ENCODE data around the gene PTPRN2. TPM values are rescaled to one million over a fixed set of nuclear protein-coding genes. Genes with fewer than 3 reads are reported as not detected.
"Not testable (repeated sequence)": the region's sequence is repeated elsewhere in the genome, so short reads cannot be mapped to it uniquely, and the experiment has no call there.

The PTPRN2 gene
- total and polyA plus RNA-seq, 4 donors: 18.1 to 69.9 (median 50.4) TPM

DNA sequence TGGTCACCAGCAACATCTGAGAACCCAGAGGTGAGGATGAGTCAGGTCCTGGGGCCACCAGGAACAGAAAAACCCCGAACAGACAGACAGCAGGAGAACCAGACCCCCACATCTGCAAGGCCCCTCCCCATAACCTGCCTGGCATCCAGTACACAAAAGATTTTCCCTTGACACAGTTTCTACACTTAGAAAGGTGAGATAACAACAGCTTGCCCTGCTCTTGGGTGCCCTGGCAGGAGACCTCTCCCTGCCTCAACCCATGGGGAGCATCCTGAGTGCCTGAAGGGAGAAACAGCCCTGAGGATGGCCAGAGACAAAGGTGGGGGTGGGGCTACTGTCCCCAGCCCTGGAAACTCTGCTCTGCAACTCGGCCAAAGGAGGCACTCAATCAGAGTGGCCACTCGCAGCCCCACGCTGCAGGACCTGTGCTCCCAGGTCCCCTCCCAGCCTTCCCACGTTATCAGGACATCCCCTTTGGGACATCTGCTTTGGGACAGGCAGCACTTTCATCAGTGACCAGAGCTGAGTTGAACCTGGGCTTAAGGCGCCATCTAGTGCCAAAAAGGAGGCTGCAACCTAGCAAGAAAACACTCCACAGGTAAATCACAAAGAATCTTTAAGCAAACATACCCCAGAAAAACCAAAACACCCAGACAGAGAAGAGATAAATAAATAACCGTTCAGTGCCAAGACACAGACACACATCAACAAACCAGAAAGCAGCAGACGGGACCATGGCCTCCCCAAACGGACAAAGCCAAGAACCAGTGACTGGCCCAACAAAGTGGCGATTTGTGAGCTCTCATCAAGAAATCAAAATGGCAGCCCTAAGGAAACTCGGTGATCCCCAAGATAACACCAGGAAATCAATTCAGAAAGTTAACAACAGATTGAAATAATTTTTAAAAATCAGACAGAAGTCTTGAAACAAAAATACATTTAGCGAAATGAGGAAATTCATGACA lies 233.7 kb downstream of the PTPRN2 start:
- H3K4me1 ChIP-seq (ENCODE audit: control insufficient read depth, insufficient read depth, low read length): peaks cover 9% of the 10 kb centered on the region
- 48% methylated on average over 7 of the region's 12 CpGs for WGBS (ENCODE audit: insufficient coverage)
- H3K9me3 ChIP-seq (ENCODE audit: control insufficient read depth, insufficient read depth, low read length): no peaks in the 10 kb centered on the region
- peaks cover 7% of the 10 kb centered on the region for H3K36me3 ChIP-seq (ENCODE audit: control insufficient read depth, insufficient read depth, low read length)
- H3K27me3 ChIP-seq (ENCODE audit: control insufficient read depth, insufficient read depth, low read length): no peaks in the 10 kb centered on the region
- no peak overlapping the region for H3K4me3 ChIP-seq (ENCODE audit: low read depth, low read length)
- DNase-seq (ENCODE audit: low read depth in 4 of 6, low spot score in 6 of 6): peak in 2 of 6 donors; percentile 38 to 73
- no peak overlapping the region for H3K27ac ChIP-seq (ENCODE audit: low read depth, low read length)

DNA sequence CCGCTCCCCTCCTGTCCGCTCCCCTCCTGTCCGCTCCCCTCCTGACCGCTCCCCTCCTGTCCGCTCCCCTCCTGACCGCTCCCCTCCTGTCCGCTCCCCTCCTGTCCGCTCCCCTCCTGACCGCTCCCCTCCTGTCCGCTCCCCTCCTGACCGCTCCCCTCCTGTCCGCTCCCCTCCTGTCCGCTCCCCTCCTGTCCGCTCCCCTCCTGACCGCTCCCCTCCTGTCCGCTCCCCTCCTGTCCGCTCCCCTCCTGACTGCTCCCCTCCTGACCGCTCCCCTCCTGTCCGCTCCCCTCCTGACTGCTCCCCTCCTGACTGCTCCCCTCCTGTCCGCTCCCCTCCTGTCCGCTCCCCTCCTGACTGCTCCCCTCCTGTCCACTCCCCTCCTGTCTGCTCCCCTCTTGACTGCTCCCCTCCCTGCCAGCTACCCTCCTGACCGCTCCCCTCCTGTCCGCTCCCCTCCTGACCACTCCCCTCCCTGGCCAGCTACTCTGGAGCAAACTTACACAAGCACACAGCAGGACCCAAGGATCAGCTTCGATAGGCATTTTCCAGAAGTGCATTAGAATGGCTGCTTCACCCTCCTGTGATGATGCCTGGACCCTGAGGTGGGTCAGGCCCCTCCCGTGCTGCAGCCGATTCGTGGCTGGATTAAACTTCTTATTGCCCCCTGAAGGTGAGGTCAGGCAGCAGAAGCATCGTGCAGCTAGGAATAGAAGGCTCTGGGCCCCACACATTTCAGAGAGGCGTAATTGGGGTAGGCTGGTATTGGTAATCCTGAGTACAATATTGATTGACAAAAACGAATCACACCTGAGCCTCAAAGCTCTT lies 235.5 kb downstream of the PTPRN2 start:
- H3K36me3 ChIP-seq (ENCODE audit: control insufficient read depth, insufficient read depth, low read length); DNase-seq (ENCODE audit: low read depth in 4 of 6, low spot score in 6 of 6); H3K9me3 ChIP-seq (ENCODE audit: control insufficient read depth, insufficient read depth, low read length); H3K4me3 ChIP-seq (ENCODE audit: low read depth, low read length); H3K27me3 ChIP-seq (ENCODE audit: control insufficient read depth, insufficient read depth, low read length); H3K27ac ChIP-seq (ENCODE audit: low read depth, low read length); H3K4me1 ChIP-seq (ENCODE audit: control insufficient read depth, insufficient read depth, low read length): not testable (repeated sequence)
- WGBS (ENCODE audit: insufficient coverage): 78% methylated on average over 17 of the region's 30 CpGs

DNA sequence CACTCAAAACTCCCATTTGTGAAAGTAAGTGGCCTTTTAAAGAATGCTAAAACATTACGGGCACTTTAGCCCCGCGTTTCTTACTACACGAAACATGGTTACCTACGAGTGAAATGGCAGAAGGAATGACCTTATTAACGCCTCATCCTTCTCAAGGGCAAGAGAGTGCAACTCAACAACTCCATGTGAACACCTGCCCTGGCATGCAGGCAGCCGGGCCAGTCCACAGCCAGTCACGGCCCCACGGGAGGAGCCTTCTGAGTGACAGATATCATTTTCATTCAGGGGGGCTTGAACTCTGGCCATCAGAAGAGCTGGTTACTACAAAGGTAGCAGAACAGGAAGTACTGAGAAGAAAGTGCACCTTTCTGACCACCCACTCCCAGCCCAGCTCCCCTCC lies 236.1 kb downstream of the PTPRN2 start:
- Histone ChIP-seq H3K4me1 (ENCODE audit: control insufficient read depth, insufficient read depth, low read length) (peaks cover 9% of the 10 kb centered on the region), H3K9me3 (ENCODE audit: control insufficient read depth, insufficient read depth, low read length) (no peaks in the 10 kb centered on the region), H3K27ac (ENCODE audit: low read depth, low read length) (no peak overlapping the region), H3K36me3 (ENCODE audit: control insufficient read depth, insufficient read depth, low read length) (peaks cover 3% of the 10 kb centered on the region), H3K4me3 (ENCODE audit: low read depth, low read length) (no peak overlapping the region), H3K27me3 (ENCODE audit: control insufficient read depth, insufficient read depth, low read length) (no peaks in the 10 kb centered on the region)
- no peak for DNase-seq (ENCODE audit: low read depth in 4 of 6, low spot score in 6 of 6)
- WGBS (ENCODE audit: insufficient coverage): 81% methylated on average over 6 of the region's 9 CpGs

DNA sequence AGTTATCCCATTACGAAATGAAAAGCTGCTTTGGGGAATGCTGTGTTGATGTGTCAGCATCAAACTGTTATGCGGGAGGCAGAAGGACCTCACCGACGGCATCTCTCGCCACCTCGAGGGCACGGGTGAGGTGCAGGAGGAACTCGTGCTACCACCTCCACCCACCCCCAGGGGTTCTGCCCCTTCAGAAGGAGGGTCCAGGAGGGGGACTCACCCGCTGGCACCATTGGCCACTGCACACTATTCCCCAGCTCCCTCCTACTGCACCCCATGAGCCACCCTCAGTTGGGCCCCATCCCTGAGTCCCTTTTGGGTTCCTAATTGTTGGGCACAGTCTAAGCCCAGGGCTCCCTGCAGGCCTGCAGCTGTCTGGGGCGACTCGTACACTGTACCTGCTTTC lies 236.6 kb downstream of the PTPRN2 start:
- Histone ChIP-seq H3K4me3 (ENCODE audit: low read depth, low read length) (no peak overlapping the region), H3K9me3 (ENCODE audit: control insufficient read depth, insufficient read depth, low read length) (no peaks in the 10 kb centered on the region), H3K36me3 (ENCODE audit: control insufficient read depth, insufficient read depth, low read length) (peaks cover 3% of the 10 kb centered on the region), H3K27ac (ENCODE audit: low read depth, low read length) (no peak overlapping the region), H3K27me3 (ENCODE audit: control insufficient read depth, insufficient read depth, low read length) (no peaks in the 10 kb centered on the region), H3K4me1 (ENCODE audit: control insufficient read depth, insufficient read depth, low read length) (peaks cover 9% of the 10 kb centered on the region)
- no peak for DNase-seq (ENCODE audit: low read depth in 4 of 6, low spot score in 6 of 6)
- 68% methylated on average over 9 of the region's 11 CpGs for WGBS (ENCODE audit: insufficient coverage)

DNA sequence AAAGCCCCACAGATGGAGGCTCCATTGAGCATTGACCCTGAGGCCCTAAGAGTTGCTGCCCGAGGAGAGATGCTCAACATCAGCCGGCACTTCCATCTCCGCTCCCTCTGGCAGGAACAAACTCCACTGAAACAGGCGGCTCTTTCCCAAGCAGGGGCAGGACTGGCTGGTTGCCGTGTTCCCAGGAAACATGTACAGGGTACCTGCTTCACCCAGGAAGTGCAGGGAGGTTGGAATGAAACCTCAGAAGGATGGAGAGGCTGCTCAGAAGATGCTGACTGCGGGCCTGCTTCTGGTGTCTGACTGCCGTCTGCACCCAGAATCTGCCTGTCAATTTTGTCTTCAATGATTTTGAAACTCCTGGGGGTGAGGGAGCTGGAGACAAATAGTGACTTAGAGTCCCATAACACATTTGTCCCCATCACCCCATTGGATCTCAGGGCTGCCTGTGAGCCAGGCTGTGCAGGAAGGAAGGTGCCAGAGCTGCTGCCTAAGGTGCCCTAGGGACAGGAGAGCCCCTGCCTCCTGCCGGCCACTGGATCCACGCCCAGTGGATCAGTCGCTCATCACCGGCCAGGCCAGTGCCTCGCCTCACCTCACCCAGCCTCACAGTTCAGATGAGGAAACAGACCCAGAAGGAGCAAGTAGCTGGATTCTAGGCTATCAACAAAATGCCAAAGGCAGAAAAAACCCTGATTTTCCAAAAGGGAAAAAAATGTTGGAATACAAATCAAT lies 237.3 kb downstream of the PTPRN2 start:
- Histone ChIP-seq H3K4me1 (ENCODE audit: control insufficient read depth, insufficient read depth, low read length) (peaks cover 9% of the 10 kb centered on the region), H3K36me3 (ENCODE audit: control insufficient read depth, insufficient read depth, low read length) (peaks cover under 1% of the 10 kb centered on the region), H3K9me3 (ENCODE audit: control insufficient read depth, insufficient read depth, low read length) (no peaks in the 10 kb centered on the region), H3K27ac (ENCODE audit: low read depth, low read length) (no peak overlapping the region), H3K4me3 (ENCODE audit: low read depth, low read length) (no peak overlapping the region), H3K27me3 (ENCODE audit: control insufficient read depth, insufficient read depth, low read length) (no peaks in the 10 kb centered on the region)
- 86% methylated on average over 12 of the region's 12 CpGs for WGBS (ENCODE audit: insufficient coverage)
- no peak for DNase-seq (ENCODE audit: low read depth in 4 of 6, low spot score in 6 of 6)

DNA sequence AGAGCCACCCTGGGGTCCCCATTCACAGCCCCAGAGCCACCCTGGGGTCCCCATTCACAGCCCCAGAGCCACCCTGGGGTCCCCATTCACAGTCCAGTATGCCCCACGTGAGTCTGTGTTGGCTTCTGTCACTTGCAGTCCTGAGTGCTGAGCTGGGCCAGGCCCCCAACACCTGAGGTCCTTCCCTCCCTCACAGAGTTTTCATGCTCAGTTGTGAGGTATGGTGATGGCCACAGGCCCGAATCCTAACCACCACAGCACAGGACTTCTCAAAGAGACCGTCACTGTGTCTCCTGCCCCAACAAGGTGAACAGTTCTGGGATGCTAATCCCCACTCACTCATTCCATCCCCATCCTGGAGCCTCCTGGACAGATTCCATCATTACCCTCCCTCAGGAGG lies 239.2 kb downstream of the PTPRN2 start:
- H3K27ac ChIP-seq (ENCODE audit: low read depth, low read length): no peak overlapping the region
- peaks cover 9% of the 10 kb centered on the region for H3K4me1 ChIP-seq (ENCODE audit: control insufficient read depth, insufficient read depth, low read length)
- no peak overlapping the region for H3K4me3 ChIP-seq (ENCODE audit: low read depth, low read length)
- WGBS (ENCODE audit: insufficient coverage): 67% methylated on average over 1 of the region's 3 CpGs
- no peak for DNase-seq (ENCODE audit: low read depth in 4 of 6, low spot score in 6 of 6)
- H3K27me3 ChIP-seq (ENCODE audit: control insufficient read depth, insufficient read depth, low read length): no peaks in the 10 kb centered on the region
- no peaks in the 10 kb centered on the region for H3K36me3 ChIP-seq (ENCODE audit: control insufficient read depth, insufficient read depth, low read length)
- no peaks in the 10 kb centered on the region for H3K9me3 ChIP-seq (ENCODE audit: control insufficient read depth, insufficient read depth, low read length)

DNA sequence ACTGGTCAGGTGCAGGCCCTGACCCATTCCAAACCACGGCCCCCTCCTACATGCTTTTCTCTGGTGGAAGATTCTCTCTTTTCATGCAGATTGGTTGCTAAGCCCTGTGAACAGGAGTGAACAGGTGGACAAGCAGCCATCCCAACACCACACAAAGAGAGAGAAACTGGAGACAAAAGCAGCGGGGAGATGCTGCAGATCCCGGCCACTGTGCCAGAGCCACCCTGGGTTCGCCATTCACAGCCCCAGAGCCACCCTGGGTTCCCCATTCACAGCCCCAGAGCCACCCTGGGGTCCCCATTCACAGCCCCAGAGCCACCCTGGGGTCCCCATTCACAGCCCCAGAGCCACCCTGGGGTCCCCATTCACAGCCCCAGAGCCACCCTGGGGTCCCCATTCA lies 239.6 kb downstream of the PTPRN2 start:
- not testable (repeated sequence) for H3K36me3 ChIP-seq (ENCODE audit: control insufficient read depth, insufficient read depth, low read length); DNase-seq (ENCODE audit: low read depth in 4 of 6, low spot score in 6 of 6)
- WGBS (ENCODE audit: insufficient coverage): 100% methylated on average over 2 of the region's 4 CpGs

DNA sequence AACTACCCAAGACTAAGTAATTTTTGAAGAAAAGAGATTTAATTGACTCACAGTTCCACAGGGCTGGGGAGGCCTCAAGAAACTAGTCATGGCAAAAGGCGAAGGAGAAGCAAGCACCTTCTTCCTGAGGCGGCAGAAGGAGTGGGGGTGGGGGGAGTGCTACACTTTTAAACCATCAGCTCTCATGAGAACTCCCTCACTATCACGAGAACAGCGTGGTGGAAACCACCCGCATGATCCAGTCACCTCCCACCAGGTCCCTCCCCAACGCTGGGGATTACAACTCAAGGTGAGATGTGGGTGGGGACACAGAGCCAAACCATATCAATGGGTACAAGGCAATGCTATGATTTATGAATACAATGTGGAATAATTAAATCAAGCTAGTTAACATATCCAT lies 241.9 kb downstream of the PTPRN2 start:
- H3K4me1 ChIP-seq (ENCODE audit: control insufficient read depth, insufficient read depth, low read length): peaks cover 2% of the 10 kb centered on the region
- no CpG with 5 or more reads among the region's 6 CpGs for WGBS (ENCODE audit: insufficient coverage)
- DNase-seq (ENCODE audit: low read depth in 4 of 6, low spot score in 6 of 6): no peak
- no peaks in the 10 kb centered on the region for H3K27me3 ChIP-seq (ENCODE audit: control insufficient read depth, insufficient read depth, low read length)
- H3K9me3 ChIP-seq (ENCODE audit: control insufficient read depth, insufficient read depth, low read length): no peaks in the 10 kb centered on the region
- no peak overlapping the region for H3K4me3 ChIP-seq (ENCODE audit: low read depth, low read length)
- H3K27ac ChIP-seq (ENCODE audit: low read depth, low read length): no peak overlapping the region
- no peaks in the 10 kb centered on the region for H3K36me3 ChIP-seq (ENCODE audit: control insufficient read depth, insufficient read depth, low read length)

More for the DNA sequence above, 239.6 kb downstream of the PTPRN2 start:
- not testable (repeated sequence) for H3K9me3 ChIP-seq (ENCODE audit: control insufficient read depth, insufficient read depth, low read length); H3K4me1 ChIP-seq (ENCODE audit: control insufficient read depth, insufficient read depth, low read length); H3K4me3 ChIP-seq (ENCODE audit: low read depth, low read length); H3K27me3 ChIP-seq (ENCODE audit: control insufficient read depth, insufficient read depth, low read length); H3K27ac ChIP-seq (ENCODE audit: low read depth, low read length)

DNA sequence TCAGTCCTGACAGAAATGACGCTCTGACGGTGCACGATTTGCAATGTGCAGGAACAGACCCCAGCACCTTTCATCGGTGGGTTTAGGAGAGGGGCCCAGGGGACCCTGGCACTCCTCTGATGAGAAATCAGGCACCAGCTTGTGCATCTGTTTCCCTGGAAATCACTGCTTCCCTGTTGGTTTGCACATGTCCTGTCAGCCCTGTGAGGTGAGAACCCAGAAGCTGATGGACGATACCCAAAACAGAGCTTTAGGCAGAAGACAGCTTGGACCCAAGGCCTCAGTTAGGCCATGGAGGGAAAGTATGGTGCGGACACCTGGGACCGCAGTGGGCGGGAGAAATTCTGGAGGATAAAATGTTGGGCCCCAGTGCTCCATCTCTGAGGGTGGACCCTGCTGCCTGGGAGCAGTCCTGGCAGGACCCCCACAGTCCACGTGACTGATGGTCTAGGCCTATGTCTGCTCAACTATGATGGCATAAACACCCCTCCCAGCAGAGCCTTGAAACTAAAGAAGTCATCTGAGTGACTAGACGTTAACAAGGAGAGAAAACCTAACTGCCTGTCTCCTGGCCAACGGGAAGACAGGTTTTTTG lies 242.8 kb downstream of the PTPRN2 start:
- DNase-seq (ENCODE audit: low read depth in 4 of 6, low spot score in 6 of 6): no peak
- Histone ChIP-seq H3K27me3 (ENCODE audit: control insufficient read depth, insufficient read depth, low read length) (no peaks in the 10 kb centered on the region), H3K36me3 (ENCODE audit: control insufficient read depth, insufficient read depth, low read length) (no peaks in the 10 kb centered on the region), H3K27ac (ENCODE audit: low read depth, low read length) (no peak overlapping the region), H3K9me3 (ENCODE audit: control insufficient read depth, insufficient read depth, low read length) (no peaks in the 10 kb centered on the region), H3K4me1 (ENCODE audit: control insufficient read depth, insufficient read depth, low read length) (no peaks in the 10 kb centered on the region), H3K4me3 (ENCODE audit: low read depth, low read length) (no peak overlapping the region)
- 83% methylated on average over 11 of the region's 11 CpGs for WGBS (ENCODE audit: insufficient coverage)
